ENCODE data around the gene RARRES1.

DNA sequence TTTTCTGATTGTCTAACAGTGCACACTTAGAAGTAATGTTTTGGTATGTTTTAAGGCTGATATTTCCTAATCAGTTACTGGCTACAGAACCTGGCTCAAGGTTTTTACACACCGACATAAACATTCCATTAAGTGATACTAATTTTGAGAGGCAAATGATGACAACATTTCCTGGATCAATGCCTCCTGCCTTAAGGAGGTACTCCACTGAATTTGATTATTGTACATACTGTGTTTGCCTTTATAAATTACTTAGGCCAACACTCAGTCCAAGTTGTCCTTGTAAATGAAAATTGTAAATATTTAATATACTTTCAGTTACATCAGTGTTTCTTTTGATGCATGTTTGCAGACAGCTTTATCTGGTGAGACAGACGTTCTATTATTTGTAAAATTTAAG, 35.6 kb downstream of the RARRES1 start:
- TF ChIP-seq ZNF274 (IDR thresholded peaks at IDR 0.05; ENCODE audit: low read depth, low read length) (no peak), YY1 (IDR thresholded peaks at IDR 0.05; ENCODE audit: insufficient read depth, insufficient read length) (no peak), SUZ12 (IDR thresholded peaks at IDR 0.05; ENCODE audit: extremely low read depth, insufficient read depth, insufficient read length) (no peak)
